ENCODE data around the gene BGLAP. TPM values are rescaled to one million over a fixed set of nuclear protein-coding genes. Genes with fewer than 3 reads are reported as not detected.

Gene BGLAP
- total RNA-seq, 1 experiment from 2014 or later: 0.23 TPM

GRCh38 chr1:156226782-156227181 is 15.2 kb upstream of the BGLAP start:
- no peak for DNase-seq (ENCODE audit: low spot score)

GRCh38 chr1:156228501-156228900 is 13.5 kb upstream of the BGLAP start:
- DNase-seq (ENCODE audit: low spot score): no peak

- no peak for DNase-seq (ENCODE audit: low spot score)
Measured at GRCh38 chr1:156229809-156230472, 12.0 kb upstream of the BGLAP start.

GRCh38 chr1:156230473-156230837 is 11.5 kb upstream of the BGLAP start:
- no peak for DNase-seq (ENCODE audit: low spot score)

GRCh38 chr1:156232201-156232894 is 9.6 kb upstream of the BGLAP start:
- DNase-seq (ENCODE audit: low spot score): no peak

GRCh38 chr1:156233426-156234127 is 8.4 kb upstream of the BGLAP start:
- no peak for DNase-seq (ENCODE audit: low spot score)

GRCh38 chr1:156236164-156236563 is 5.8 kb upstream of the BGLAP start:
- no peak for DNase-seq (ENCODE audit: low spot score)

- DNase-seq (ENCODE audit: low spot score): no peak
Measured at GRCh38 chr1:156238248-156238647, 3.7 kb upstream of the BGLAP start.

GRCh38 chr1:156241311-156241811 is 623 bp upstream of the BGLAP start:
- DNase-seq (ENCODE audit: low spot score): peak; percentile 35

GRCh38 chr1:156242738-156243137 is 754 bp downstream of the BGLAP start:
- DNase-seq (ENCODE audit: low spot score): no peak

- DNase-seq (ENCODE audit: low spot score): no peak
Measured at GRCh38 chr1:156244126-156244525, 2.1 kb downstream of the BGLAP start.

GRCh38 chr1:156244712-156245111 is 2.7 kb downstream of the BGLAP start:
- DNase-seq (ENCODE audit: low spot score): no peak

- peak; percentile 38 for DNase-seq (ENCODE audit: low spot score)
Measured at GRCh38 chr1:156245451-156246232, 3.7 kb downstream of the BGLAP start.

GRCh38 chr1:156246241-156246780 is 4.3 kb downstream of the BGLAP start:
- no peak for DNase-seq (ENCODE audit: low spot score)

GRCh38 chr1:156246781-156247459 is 4.9 kb downstream of the BGLAP start:
- peak; percentile 59 for DNase-seq (ENCODE audit: low spot score)

- DNase-seq (ENCODE audit: low spot score): peak; percentile 88
Measured at GRCh38 chr1:156247460-156248322, 5.7 kb downstream of the BGLAP start, which contains the start of gene PAQR6. PAQR6 (minus strand) TSS chr1:156248056; CDS start chr1:156246731, 1,325 bp downstream.

- no peak for DNase-seq (ENCODE audit: low spot score)
Measured at GRCh38 chr1:156248323-156248683, 6.3 kb downstream of the BGLAP start.

GRCh38 chr1:156249593-156249992 is 7.6 kb downstream of the BGLAP start:
- DNase-seq (ENCODE audit: low spot score): no peak

- peak; percentile 36 for DNase-seq (ENCODE audit: low spot score)
Measured at GRCh38 chr1:156251527-156251926, 9.5 kb downstream of the BGLAP start.

GRCh38 chr1:156253634-156254033 is 11.7 kb downstream of the BGLAP start:
- no peak for DNase-seq (ENCODE audit: low spot score)
